Upper lobe of right lung (tissue), 1 donor: ENCODE measurements around the gene ACP7. TPM values are rescaled to one million over a fixed set of nuclear protein-coding genes. Genes with fewer than 3 reads are reported as not detected.
A peak's percentile ranks its signal among the peaks of the same experiment; 100 is the strongest.
"Not testable (repeated sequence)": the region's sequence is repeated elsewhere in the genome, so short reads cannot be mapped to it uniquely, and the experiment has no call there.

Experiments
- ATAC-seq: fragments of 200-7000 bp; cut with Tn5 transposase; one replicate; pipeline ENCODE4 v1.9.1; 2020; ENCODE audit warnings: mild to moderate bottlenecking, moderate library complexity
- DNase-seq: peaks from one replicate; pipeline ENCODE4 v3.0.0-alpha.2; 2020
- H3K27ac ChIP-seq: fragments of 200-600 bp; one replicate; pipeline ENCODE4 v1.8.0; 2022
- H3K27me3 ChIP-seq: fragments of 200-600 bp; one replicate; pipeline ENCODE4 v1.8.0; 2022; ENCODE audit warnings: mild to moderate bottlenecking
- H3K36me3 ChIP-seq: fragments of 200-600 bp; one replicate; pipeline ENCODE4 v1.8.0; 2022
- H3K4me1 ChIP-seq: fragments of 200-600 bp; one replicate; pipeline ENCODE4 v1.8.0; 2022
- H3K4me3 ChIP-seq: fragments of 200-600 bp; one replicate; pipeline ENCODE4 v1.8.0; 2022; ENCODE audit warnings: mild to moderate bottlenecking
- H3K9me3 ChIP-seq: fragments of 200-600 bp; one replicate; pipeline ENCODE4 v1.8.0; 2022
- CTCF ChIP-seq: fragments of 200-600 bp; IDR thresholded peaks from one replicate; pipeline ENCODE4 v1.8.0; 2022; ENCODE audit warnings: antibody characterized with exemption
- intact Hi-C: fragments of 100-400 bp; cut with DNase I; formaldehyde crosslinking; loops from one replicate; pipeline ENCODE4 v1.11.0; 2022
- total RNA-seq: library from RNA; stranded (reverse); fragmentation: NEBNext Ultra II Directional; extraction: Animal tissue kit (Norgen Biotek cat#: 25700); gene quantifications from one replicate; pipeline ENCODE4 v1.2.1, GENCODE V29; 2021
- donor health status: DM: no; HTN: yes; CAD: no; lungs with severe emphysema.

ACP7 gene
- total RNA-seq, 1 donor from 2014 or later: not detected

GRCh38 chr19:39067104-39067503 is 17.1 kb upstream of the ACP7 start:
- peaks cover 3% of the 10 kb centered on the region for H3K27me3 ChIP-seq
- H3K9me3 ChIP-seq: no peaks in the 10 kb centered on the region
- no peaks in the 10 kb centered on the region for H3K36me3 ChIP-seq
- no peak for DNase-seq
- no peak for TF ChIP-seq CTCF
- intact Hi-C loops: no loop called here
- ATAC-seq: no peak
- no peak overlapping the region for H3K4me3 ChIP-seq
- H3K27ac ChIP-seq: no peak overlapping the region
- no peaks in the 10 kb centered on the region for H3K4me1 ChIP-seq

GRCh38 chr19:39068259-39068658 is 15.9 kb upstream of the ACP7 start:
- H3K4me3 ChIP-seq, H3K27ac ChIP-seq, intact Hi-C loops, DNase-seq, H3K36me3 ChIP-seq, H3K27me3 ChIP-seq, ATAC-seq, H3K9me3 ChIP-seq, H3K4me1 ChIP-seq: not testable (repeated sequence)

GRCh38 chr19:39070888-39071287 is 13.3 kb upstream of the ACP7 start:
- no peaks in the 10 kb centered on the region for H3K9me3 ChIP-seq
- ATAC-seq (peak; percentile 9), DNase-seq (no peak)
- TF ChIP-seq CTCF: no peak
- H3K4me3 ChIP-seq: no peak overlapping the region
- H3K27me3 ChIP-seq: no peaks in the 10 kb centered on the region
- H3K27ac ChIP-seq: no peak overlapping the region
- H3K36me3 ChIP-seq: no peaks in the 10 kb centered on the region
- intact Hi-C loops: no loop called here
- H3K4me1 ChIP-seq: no peaks in the 10 kb centered on the region

GRCh38 chr19:39074205-39074692 is 9.9 kb upstream of the ACP7 start:
- Histone ChIP-seq H3K27me3 (peaks cover 4% of the 10 kb centered on the region), H3K9me3 (no peaks in the 10 kb centered on the region), H3K4me3 (no peak overlapping the region), H3K4me1 (no peaks in the 10 kb centered on the region), H3K36me3 (no peaks in the 10 kb centered on the region), H3K27ac (no peak overlapping the region)
- TF ChIP-seq CTCF: no peak
- no peak for DNase-seq
- intact Hi-C loops: no loop called here
- ATAC-seq: no peak

- no peak for TF ChIP-seq CTCF
- Histone ChIP-seq H3K27ac (no peak overlapping the region), H3K4me3 (no peak overlapping the region), H3K9me3 (no peaks in the 10 kb centered on the region), H3K36me3 (no peaks in the 10 kb centered on the region), H3K4me1 (no peaks in the 10 kb centered on the region), H3K27me3 (peaks cover 11% of the 10 kb centered on the region)
- ATAC-seq: no peak
- no peak for DNase-seq
- intact Hi-C loops: no loop called here
Observed at GRCh38 chr19:39074942-39075341, 9.2 kb upstream of the ACP7 start.

GRCh38 chr19:39077323-39077722 is 6.8 kb upstream of the ACP7 start:
- DNase-seq (no peak), ATAC-seq (no peak)
- no peaks in the 10 kb centered on the region for H3K9me3 ChIP-seq
- no peaks in the 10 kb centered on the region for H3K36me3 ChIP-seq
- no peak overlapping the region for H3K27ac ChIP-seq
- H3K27me3 ChIP-seq: peaks cover 34% of the 10 kb centered on the region
- no peak overlapping the region for H3K4me3 ChIP-seq
- TF ChIP-seq CTCF: no peak
- intact Hi-C loops: no loop called here
- H3K4me1 ChIP-seq: no peaks in the 10 kb centered on the region
